ENCODE data around the gene COL26A1. TPM values are rescaled to one million over a fixed set of nuclear protein-coding genes. Genes with fewer than 3 reads are reported as not detected.

Gene COL26A1
- total RNA-seq, 2 experiments from 2014 or later, result not detected

- intact Hi-C loops (cut with micrococcal nuclease), result no loop called here
- ATAC-seq, result no peak
- H3K4me3 Mint-ChIP-seq, result no peak overlapping the region
Observed at GRCh38 chr7:101398396-101399289, 36.0 kb downstream of the COL26A1 start.

GRCh38 chr7:101399759-101400158 is 37.1 kb downstream of the COL26A1 start:
- Mint-ChIP-seq H3K9me3 (no peaks in the 10 kb centered on the region), H3K4me3 (no peak overlapping the region), H3K27ac (no peak overlapping the region), H3K27me3 (peaks cover 2% of the 10 kb centered on the region), H3K36me3 (ENCODE audit: low read depth) (no peaks in the 10 kb centered on the region), H3K4me1 (ENCODE audit: low read depth) (no peaks in the 10 kb centered on the region)
- DNase-seq, result no peak
- ChIA-PET CTCF (interaction anchor here (4.2 kb wide), 1 partner anchor 12 kb away, joined by 26 read pairs; no protein-coding TSS in a partner anchor), POLR2A (no interaction called here)
- no peak for TF ChIP-seq CTCF (IDR thresholded peaks at IDR 0.05)
- intact Hi-C loops (cut with micrococcal nuclease), result no loop called here
- ATAC-seq, result no peak

More at GRCh38 chr7:101398396-101399289, 36.0 kb downstream of the COL26A1 start:
- H3K9me3 Mint-ChIP-seq, result no peaks in the 10 kb centered on the region
- peaks cover 2% of the 10 kb centered on the region for H3K27me3 Mint-ChIP-seq
- H3K4me1 Mint-ChIP-seq (ENCODE audit: low read depth), result no peaks in the 10 kb centered on the region
- TF ChIP-seq CTCF (IDR thresholded peaks at IDR 0.05), result no peak
- ChIA-PET POLR2A (no interaction called here), CTCF (interaction anchor here (0.6 to 4.2 kb wide), 4 partner anchors 12 to 890 kb away, joined by 3 to 26 read pairs (median 6); no protein-coding TSS in a partner anchor)
- H3K27ac Mint-ChIP-seq, result no peak overlapping the region
- DNase-seq, result no peak
- H3K36me3 Mint-ChIP-seq (ENCODE audit: low read depth), result no peaks in the 10 kb centered on the region

GRCh38 chr7:101400751-101401150 is 38.1 kb downstream of the COL26A1 start:
- Mint-ChIP-seq H3K27me3 (peaks cover 2% of the 10 kb centered on the region), H3K4me3 (no peak overlapping the region), H3K36me3 (ENCODE audit: low read depth) (no peaks in the 10 kb centered on the region), H3K9me3 (no peaks in the 10 kb centered on the region), H3K27ac (no peak overlapping the region), H3K4me1 (ENCODE audit: low read depth) (no peaks in the 10 kb centered on the region)
- ChIA-PET CTCF (interaction anchor here (2.8 kb wide), 1 partner anchor 11 kb away, joined by 12 read pairs; no protein-coding TSS in a partner anchor), POLR2A (no interaction called here)
- ATAC-seq (no peak), DNase-seq (no peak)
- no peak for TF ChIP-seq CTCF (IDR thresholded peaks at IDR 0.05)
- intact Hi-C loops (cut with micrococcal nuclease), result no loop called here

GRCh38 chr7:101401390-101402080 is 38.9 kb downstream of the COL26A1 start:
- DNase-seq, result no peak
- no peak for ATAC-seq
- H3K4me1 Mint-ChIP-seq (ENCODE audit: low read depth), result no peaks in the 10 kb centered on the region
- no peaks in the 10 kb centered on the region for H3K36me3 Mint-ChIP-seq (ENCODE audit: low read depth)
- no peaks in the 10 kb centered on the region for H3K9me3 Mint-ChIP-seq
- peaks cover 2% of the 10 kb centered on the region for H3K27me3 Mint-ChIP-seq
- no peak overlapping the region for H3K27ac Mint-ChIP-seq
- H3K4me3 Mint-ChIP-seq, result no peak overlapping the region
- POLR2A ChIA-PET, result no interaction called here
- no peak for TF ChIP-seq CTCF (IDR thresholded peaks at IDR 0.05)
- intact Hi-C loops (cut with micrococcal nuclease), result no loop called here
- CTCF ChIA-PET, result interaction anchor here (2.8 kb wide), 1 partner anchor 10 kb away, joined by 12 read pairs; no protein-coding TSS in a partner anchor

All from activated CD8-positive, alpha-beta T cell treated with anti-CD3 and anti-CD28 coated beads for 36 hours (primary cell).